H1 (cell line): Measurements from ENCODE around the gene TMEM114. TPM values are rescaled to one million over a fixed set of nuclear protein-coding genes. Genes with fewer than 3 reads are reported as not detected.

Experiments
- CTCF ChIA-PET: fragments of 300-600 bp; sonication (Branson Sonifier 250); formaldehyde crosslinking; loops from one replicate; lab custom pipeline; 2021; ENCODE audit not compliant: partially characterized antibody; lab: Charles Lee
- POLR2A ChIA-PET: fragments of 300-600 bp; sonication (Branson Sonifier 250); formaldehyde crosslinking; loops from one replicate; lab custom pipeline; 2021; ENCODE audit warnings: inconsistent platforms; ENCODE audit not compliant: partially characterized antibody; lab: Charles Lee
- DNase-seq, 2 experiments: peaks; one replicate each; pipeline versions ENCODE4 v3.0.0 to v3.0.0-alpha.2; 2010 to 2022; ENCODE audit warnings: low spot score in 2 of 2, low read depth in 1 of 2, mixed read lengths in 1 of 2
- FAIRE-seq: peaks from 2 replicates; lab custom pipeline; 2011; peaks lifted over from hg19 to GRCh38; lab: Jason Lieb, UNC
- H2AFZ ChIP-seq: 2 replicates; pipeline ENCODE4 v1.8.1; 2012; ENCODE audit warnings: low read length, inconsistent platforms
- H2AK5ac ChIP-seq: 2 replicates; pipeline ENCODE4 v1.6.1; 2013; ENCODE audit warnings: low read depth, low read length
- H2BK120ac ChIP-seq: replicated peaks from 2 replicates; pipeline ENCODE3; 2013; ENCODE audit warnings: low read depth, low read length, inconsistent platforms
- H2BK12ac ChIP-seq: 2 replicates; pipeline ENCODE4 v1.6.1; 2013; ENCODE audit warnings: low read depth, low read length
- H2BK15ac ChIP-seq: 2 replicates; pipeline ENCODE4 v1.6.1; 2013; ENCODE audit warnings: low read length
- H2BK20ac ChIP-seq: 2 replicates; pipeline ENCODE4 v1.6.1; 2013; ENCODE audit warnings: low read length
- H2BK5ac ChIP-seq: 2 replicates; pipeline ENCODE4 v1.6.1; 2013; ENCODE audit warnings: low read depth, low read length
- H3K14ac ChIP-seq: 2 replicates; pipeline ENCODE4 v1.6.1; 2013; ENCODE audit warnings: inconsistent platforms; ENCODE audit not compliant: insufficient read length
- H3K18ac ChIP-seq: 2 replicates; pipeline ENCODE4 v1.6.1; 2013; ENCODE audit warnings: low read length; ENCODE audit errors: extremely low read depth
- H3K23ac ChIP-seq: 2 replicates; pipeline ENCODE4 v1.6.1; 2013; ENCODE audit warnings: inconsistent platforms; ENCODE audit not compliant: insufficient read length
- H3K23me2 ChIP-seq: 2 replicates; pipeline ENCODE4 v1.6.1; 2013; ENCODE audit warnings: low read depth, low read length
- H3K27ac ChIP-seq: 2 replicates; pipeline ENCODE4 v1.6.1; 2011; ENCODE audit warnings: low read depth, low read length, inconsistent platforms
- H3K27me3 ChIP-seq, 4 experiments: replicated peaks in 1 of 4; 1 replicate in 1 of 4; 2 replicates in 3 of 4; pipeline versions ENCODE4 v1.6.1 to v1.8.1; 2011 to 2013; ENCODE audit warnings: low read length in 3 of 4, mild to moderate bottlenecking in 3 of 4, inconsistent platforms in 2 of 4, mixed read lengths in 2 of 4, moderate library complexity in 1 of 4; ENCODE audit not compliant: control insufficient read depth in 3 of 4, insufficient read depth in 3 of 4; ENCODE audit errors: extremely low read depth in 1 of 4
- H3K36me3 ChIP-seq, 4 experiments: 2 replicates each; pipeline versions ENCODE4 v1.6.1 to v1.8.1; 2011 to 2013; ENCODE audit warnings: mild to moderate bottlenecking in 4 of 4, low read length in 3 of 4, moderate library complexity in 2 of 4, control low read depth in 1 of 4, inconsistent platforms in 1 of 4; ENCODE audit not compliant: insufficient read depth in 4 of 4, control insufficient read depth in 2 of 4
- H3K4ac ChIP-seq: replicated peaks from 2 replicates; pipeline ENCODE3; 2013; ENCODE audit warnings: low read length, low read depth, mixed read lengths, inconsistent platforms; ENCODE audit not compliant: insufficient read length
- H3K4me1 ChIP-seq, 4 experiments: replicated peaks in 1 of 4; 1 replicate in 1 of 4; 2 replicates in 3 of 4; pipeline versions ENCODE4 v1.6.1 to v1.8.1; 2011 to 2013; ENCODE audit warnings: low read length in 3 of 4, inconsistent platforms in 2 of 4, mixed read lengths in 1 of 4; ENCODE audit not compliant: insufficient read depth in 4 of 4, control insufficient read depth in 3 of 4
- H3K4me2 ChIP-seq, 2 experiments: 2 replicates each; pipeline versions ENCODE4 v1.6.1 to v1.8.1; 2011 to 2013; ENCODE audit warnings: low read depth in 2 of 2, low read length in 2 of 2, control low read depth in 1 of 2, inconsistent platforms in 1 of 2, mild to moderate bottlenecking in 1 of 2; ENCODE audit not compliant: insufficient read depth in 1 of 2
- H3K4me3 ChIP-seq, 4 experiments: fragments of 200-600, 300-600 bp in 1 of 4; sonication (generic), shearing (Covaris generic), sonication (Bioruptor Twin) in 1 of 4; 2 replicates each; pipeline versions ENCODE4 v1.5.1 to v1.8.1; 2011 to 2016; ENCODE audit warnings: low read length in 4 of 4, low read depth in 3 of 4, control low read depth in 2 of 4, inconsistent platforms in 2 of 4, mild to moderate bottlenecking in 2 of 4, mixed read lengths in 1 of 4, moderate library complexity in 1 of 4; ENCODE audit not compliant: insufficient read depth in 2 of 4; ENCODE audit errors: extremely low read depth in 1 of 4
- H3K56ac ChIP-seq: replicated peaks from 2 replicates; pipeline ENCODE3; 2013; ENCODE audit warnings: low read depth, mild to moderate bottlenecking, mixed read lengths, low read length, inconsistent platforms; ENCODE audit not compliant: insufficient read length
- H3K79me1 ChIP-seq: 2 replicates; pipeline ENCODE4 v1.6.1; 2013; ENCODE audit warnings: low read depth, low read length, control low read depth
- H3K79me2 ChIP-seq, 2 experiments: 2 replicates each; pipeline versions ENCODE4 v1.6.1 to v1.8.1; 2012 to 2013; ENCODE audit warnings: low read length in 2 of 2, mild to moderate bottlenecking in 2 of 2, inconsistent platforms in 1 of 2; ENCODE audit not compliant: insufficient read depth in 2 of 2, control insufficient read depth in 1 of 2
- H3K9ac ChIP-seq, 4 experiments: replicated peaks in 1 of 4; 1 replicate in 1 of 4; 2 replicates in 3 of 4; pipeline versions ENCODE4 v1.6.1 to v1.8.1; 2011 to 2013; ENCODE audit warnings: low read depth in 3 of 4, low read length in 3 of 4, control low read depth in 2 of 4, mild to moderate bottlenecking in 2 of 4, moderate library complexity in 2 of 4, inconsistent platforms in 1 of 4; ENCODE audit errors: extremely low read depth in 1 of 4
- H3K9me3 ChIP-seq, 2 experiments: 2 replicates each; pipeline versions ENCODE4 v1.6.1 to v1.8.1; 2012 to 2013; ENCODE audit warnings: mild to moderate bottlenecking in 2 of 2, moderate library complexity in 2 of 2, control low read depth in 1 of 2, inconsistent platforms in 1 of 2, low read depth in 1 of 2, low read length in 1 of 2, mixed read lengths in 1 of 2; ENCODE audit not compliant: insufficient read depth in 2 of 2
- H4K20me1 ChIP-seq, 2 experiments: replicated peaks in 1 of 2; 2 replicates each; pipeline versions ENCODE3 to v1.8.1; 2011 to 2013; ENCODE audit warnings: inconsistent platforms in 2 of 2, low read length in 2 of 2, mild to moderate bottlenecking in 1 of 2; ENCODE audit not compliant: insufficient read depth in 2 of 2, control insufficient read depth in 1 of 2
- H4K5ac ChIP-seq: 2 replicates; pipeline ENCODE4 v1.6.1; 2013; ENCODE audit warnings: low read length, low read depth, mixed read lengths, inconsistent platforms; ENCODE audit not compliant: insufficient read length
- H4K8ac ChIP-seq: 2 replicates; pipeline ENCODE4 v1.8.0; 2013; ENCODE audit warnings: mild to moderate bottlenecking, moderate library complexity, low read length, inconsistent platforms; ENCODE audit not compliant: insufficient read depth; ENCODE audit errors: extremely low read depth
- H4K91ac ChIP-seq: replicated peaks from 2 replicates; pipeline ENCODE3; 2013; ENCODE audit warnings: low read length, mixed read lengths, inconsistent platforms; ENCODE audit not compliant: insufficient read length
- CBX5 ChIP-seq: fragments of 300-800, 300-1000 bp; sonication (generic); IDR thresholded peaks from 2 replicates; pipeline ENCODE4 v1.7.1; 2016; ENCODE audit warnings: antibody characterized with exemption, low read length, low read depth
- E2F6 ChIP-seq: IDR thresholded peaks from 2 replicates; pipeline ENCODE4 v1.6.1; 2012; ENCODE audit warnings: inconsistent platforms
- EP300 ChIP-seq, 2 experiments: IDR thresholded peaks; 1 replicate in 1 of 2; 2 replicates in 1 of 2; pipeline ENCODE4 v1.6.1; 2011 to 2012; ENCODE audit warnings: low read depth in 2 of 2, low read length in 2 of 2, mild to moderate bottlenecking in 2 of 2, borderline replicate concordance in 1 of 2, inconsistent platforms in 1 of 2, moderate library complexity in 1 of 2
- JUN ChIP-seq: IDR thresholded peaks from 2 replicates; pipeline ENCODE4 v1.6.1; 2011; ENCODE audit warnings: low read depth, mild to moderate bottlenecking, improper control_type of control experiment, low read length
- JUND ChIP-seq: IDR thresholded peaks from 2 replicates; pipeline ENCODE4 v1.6.1; 2011; ENCODE audit warnings: mild to moderate bottlenecking, improper control_type of control experiment, low read length
- MAX ChIP-seq: IDR thresholded peaks from 2 replicates; pipeline ENCODE4 v1.6.1; 2012; ENCODE audit warnings: inconsistent platforms
- POLR2A ChIP-seq, 2 experiments: IDR thresholded peaks; 1 replicate in 1 of 2; 2 replicates in 1 of 2; pipeline ENCODE4 v1.6.1; 2011; ENCODE audit warnings: low read depth in 2 of 2, low read length in 2 of 2, mild to moderate bottlenecking in 2 of 2; ENCODE audit errors: control extremely low read depth in 1 of 2
- POLR2AphosphoS5 ChIP-seq: IDR thresholded peaks from 2 replicates; pipeline ENCODE4 v1.6.1; 2011; ENCODE audit warnings: low read depth, low read length
- SP4 ChIP-seq: IDR thresholded peaks from 2 replicates; pipeline ENCODE4 v1.6.1; 2012; ENCODE audit warnings: low read length, inconsistent platforms
- TAF7 ChIP-seq: optimal IDR thresholded peaks from 2 replicates; pipeline ENCODE3; 2011; ENCODE audit warnings: low read depth, mild to moderate bottlenecking, inconsistent platforms, low read length, moderate library complexity, borderline replicate concordance
- TEAD4 ChIP-seq: IDR thresholded peaks from 2 replicates; pipeline ENCODE4 v1.6.1; 2012; ENCODE audit warnings: low read depth, low read length, inconsistent platforms, mixed read lengths
- WGBS, 2 experiments: shearing (Covaris generic) in 1 of 2; methylation state at CpG; one replicate each; pipeline versions ENCODE4 v1.1.6 to v1.1.7; 2013 to 2015; ENCODE audit warnings: low lambda C conversion rate in 2 of 2, mixed read lengths in 2 of 2, inconsistent platforms in 1 of 2, low coverage in 1 of 2, missing lambda C conversion rate in 1 of 2; ENCODE audit not compliant: insufficient replicate concordance in 2 of 2, insufficient coverage in 1 of 2, insufficient read length in 1 of 2; ENCODE audit errors: extremely low coverage in 1 of 2, missing lambda C conversion rate in 1 of 2; 5-methylcytosine and 5-hydroxymethylcytosine counted together
- polyA plus RNA-seq, 7 experiments: library from polyadenylated mRNA; depleted of rRNA in 3 of 7; stranded (reverse) in 5 of 7; unstranded in 2 of 7; fragments of >200 nt in 5 of 7; fragments of 200-250 nt in 2 of 7; gene quantifications; 1 replicate in 5 of 7; 2 replicates in 1 of 7; 4 replicates in 1 of 7; pipeline versions ENCODE4 v1.2.1 to v1.2.3, GENCODE V29; 2011 to 2013; ENCODE audit warnings: missing spikeins in 2 of 7, mixed read lengths in 2 of 7
- total RNA-seq: library from RNA; stranded (reverse); fragmentation: NEBNext Ultra II Directional; extraction: Animal tissue kit (Norgen Biotek cat#: 25700); gene quantifications from 2 replicates; pipeline ENCODE4 v1.2.1, GENCODE V29; 2021

The TMEM114 gene
- total and polyA plus RNA-seq, 2 of the 8 experiments (the other 6 are each of a cell fraction or from before 2014, with no cell fraction given), result 1.6 to 2.9 TPM

- peak overlapping the region; percentile 96 for H2BK12ac ChIP-seq
- peak overlapping the region; percentile 53; the same call in 1 of the 2 replicates for H2AK5ac ChIP-seq
- H3K23ac ChIP-seq, result no peak overlapping the region
- 0 out of 2 replicates have a peak overlapping the region, but pooled peaks have one; percentile 5 for H3K27ac ChIP-seq
- FAIRE-seq, result no peak
- H2BK20ac ChIP-seq, result peak overlapping the region; percentile 82; the same call in 1 of the 2 replicates
- peak overlapping the region; percentile 70; the same call in 1 of the 2 replicates for H2AFZ ChIP-seq
- H3K4ac ChIP-seq, result no peak overlapping the region
- no peaks in the 10 kb centered on the region for H3K9me3 ChIP-seq
- H3K79me1 ChIP-seq, result no peaks in the 10 kb centered on the region
- no peaks in the 10 kb centered on the region for H3K36me3 ChIP-seq
- peak overlapping the region; percentile 85; the same call in 1 of the 2 replicates for H3K18ac ChIP-seq
- WGBS, 2 experiments, result 43% methylated on average over 19 of the region's 35 CpGs; no CpG with 5 or more reads in 1 of the 2 experiments
- ChIA-PET POLR2A (interaction anchor here (0.8 to 2.8 kb wide), 6 partner anchors 10 to 224 kb away, joined by 3 to 9 read pairs (median 5); no protein-coding TSS in a partner anchor), CTCF (interaction anchor here (0.7 to 12.6 kb wide), 12 partner anchors 15 to 359 kb away, joined by 3 to 416 read pairs (median 6); partner anchors contain the start of genes LITAFD, METTL22 and TMEM114)
- peak overlapping the region; percentile 94; the same call in 1 of the 2 replicates for H2BK15ac ChIP-seq
- peak overlapping the region; percentile 47 for H4K5ac ChIP-seq
- no peak overlapping the region; the same call in 1 of the 2 replicates for H4K8ac ChIP-seq
- DNase-seq, result no peak
- H4K20me1 ChIP-seq, result peaks cover 0 to 2% of the 10 kb centered on the region in 2 experiments
- no peak overlapping the region for H3K9ac ChIP-seq
- H3K4me2 ChIP-seq, result peak overlapping the region; percentile 39 to 63
- peaks cover 8% of the 10 kb centered on the region for H3K23me2 ChIP-seq
- H3K4me3 ChIP-seq, result peak overlapping the region in 2 of 4 experiments; percentile 8 to 44; a peak in 4 of 8 replicates
- H3K56ac ChIP-seq, result no peak overlapping the region
- H2BK5ac ChIP-seq, result peak overlapping the region; percentile 75; the same call in 1 of the 2 replicates
- peaks cover 2 to 42% (median 8%) of the 10 kb centered on the region in 4 experiments; a peak in 6 of 7 replicates for H3K4me1 ChIP-seq
- no peaks in the 10 kb centered on the region for H3K79me2 ChIP-seq
- no peak overlapping the region for H3K14ac ChIP-seq
- H2BK120ac ChIP-seq, result no peak overlapping the region
- H4K91ac ChIP-seq, result peak overlapping the region; percentile 86
- H3K27me3 ChIP-seq, result no peaks in the 10 kb centered on the region; a peak in 2 of 7 replicates
- no peak for TF ChIP-seq TEAD4
- TF ChIP-seq EP300 (IDR thresholded peaks at IDR 0.05; ENCODE audit: borderline replicate concordance in 1 of 2, low read depth in 2 of 2, low read length in 2 of 2), result no peak
- no peak for TF ChIP-seq JUND
- no peak for TF ChIP-seq JUN
- TF ChIP-seq MAX, result peak; percentile 27; the same call in 1 of the 2 replicates
- TF ChIP-seq TAF7, result no peak
- no peak for TF ChIP-seq SP4
- TF ChIP-seq POLR2AphosphoS5, result no peak
- no peak for TF ChIP-seq CBX5
- no peak for TF ChIP-seq E2F6
- no peak for TF ChIP-seq POLR2A (IDR thresholded peaks at IDR 0.05; ENCODE audit: control extremely low read depth in 1 of 2, low read depth in 2 of 2, low read length in 2 of 2)
Measured at GRCh38 chr16:8569650-8570346, 20.5 kb downstream of the TMEM114 start.
